ENCODE data around the gene KLF3. TPM values are rescaled to one million over a fixed set of nuclear protein-coding genes. Genes with fewer than 3 reads are reported as not detected.

The KLF3 gene
- total and polyA plus RNA-seq, 2 donors from 2014 or later = 9.3 to 87.7 TPM

DNA sequence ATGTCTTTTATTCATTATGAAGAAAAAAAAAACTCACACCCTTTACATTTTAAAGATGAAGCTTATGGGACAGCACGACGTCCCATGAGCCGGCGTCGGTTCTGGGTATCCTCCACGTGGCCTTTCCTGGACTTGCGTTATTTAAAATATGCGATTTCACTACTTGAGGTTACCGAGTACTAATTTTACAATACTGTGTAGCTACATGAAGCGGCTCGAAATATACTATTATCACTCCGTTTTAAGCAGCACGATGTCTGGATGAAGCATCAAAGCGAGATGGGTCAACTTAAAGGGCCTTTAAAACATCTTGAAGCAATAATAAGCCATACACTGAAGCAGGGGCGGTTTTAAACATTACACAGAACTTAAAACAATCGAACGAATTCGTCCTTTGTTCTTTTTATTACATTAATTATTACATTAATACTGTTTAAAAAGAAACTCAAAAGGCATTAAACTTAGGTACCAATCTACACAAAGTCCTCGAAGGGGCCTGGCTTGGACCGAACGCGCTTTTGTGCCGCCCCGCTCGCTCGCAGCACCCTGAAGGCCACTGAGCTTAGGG is 1.4 kb upstream of the KLF3 start:
- peak overlapping the region; percentile 43 to 64 (median 44) for H3K4me3 ChIP-seq (ENCODE audit: low read length in 3 of 3)
- intact Hi-C loops (cut with DNase I) = no loop called here
- H3K27ac ChIP-seq (ENCODE audit: low read depth in 2 of 2, low read length in 2 of 2) = peak overlapping the region; percentile 82 to 84
- H3K9me3 ChIP-seq (ENCODE audit: control insufficient read depth in 2 of 3, insufficient read depth in 1 of 3, low read length in 3 of 3) = no peaks in the 10 kb centered on the region
- H3K36me3 ChIP-seq (ENCODE audit: control insufficient read depth in 2 of 3, insufficient read depth in 3 of 3, low read length in 3 of 3) = no peaks in the 10 kb centered on the region
- peak overlapping the region in 2 of 3 donors; percentile 34 to 75 for H3K9ac ChIP-seq (ENCODE audit: low read length in 3 of 3)
- TF ChIP-seq, protein P1, sequence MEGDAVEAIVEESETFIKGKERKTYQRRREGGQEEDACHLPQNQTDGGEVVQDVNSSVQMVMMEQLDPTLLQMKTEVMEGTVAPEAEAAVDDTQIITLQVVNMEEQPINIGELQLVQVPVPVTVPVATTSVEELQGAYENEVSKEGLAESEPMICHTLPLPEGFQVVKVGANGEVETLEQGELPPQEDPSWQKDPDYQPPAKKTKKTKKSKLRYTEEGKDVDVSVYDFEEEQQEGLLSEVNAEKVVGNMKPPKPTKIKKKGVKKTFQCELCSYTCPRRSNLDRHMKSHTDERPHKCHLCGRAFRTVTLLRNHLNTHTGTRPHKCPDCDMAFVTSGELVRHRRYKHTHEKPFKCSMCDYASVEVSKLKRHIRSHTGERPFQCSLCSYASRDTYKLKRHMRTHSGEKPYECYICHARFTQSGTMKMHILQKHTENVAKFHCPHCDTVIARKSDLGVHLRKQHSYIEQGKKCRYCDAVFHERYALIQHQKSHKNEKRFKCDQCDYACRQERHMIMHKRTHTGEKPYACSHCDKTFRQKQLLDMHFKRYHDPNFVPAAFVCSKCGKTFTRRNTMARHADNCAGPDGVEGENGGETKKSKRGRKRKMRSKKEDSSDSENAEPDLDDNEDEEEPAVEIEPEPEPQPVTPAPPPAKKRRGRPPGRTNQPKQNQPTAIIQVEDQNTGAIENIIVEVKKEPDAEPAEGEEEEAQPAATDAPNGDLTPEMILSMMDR (IDR thresholded peaks at IDR 0.05; ENCODE audit: borderline replicate concordance, extremely low read depth, insufficient read depth) = no peak
- no peak for FAIRE-seq
- peak in 1 of 5 donors; percentile 55 for DNase-seq
- no peaks in the 10 kb centered on the region for H3K27me3 ChIP-seq (ENCODE audit: control insufficient read depth, insufficient read depth, low read length)
- H3K4me1 ChIP-seq (ENCODE audit: control insufficient read depth in 2 of 3, insufficient read depth in 2 of 3, low read depth in 1 of 3, low read length in 3 of 3) = peaks cover 2 to 15% (median 10%) of the 10 kb centered on the region in 3 donors

GRCh38 chr4:38663090-38663800 is 754 bp upstream of the KLF3 start:
- Histone ChIP-seq H3K9me3 (ENCODE audit: control insufficient read depth in 2 of 3, insufficient read depth in 1 of 3, low read length in 3 of 3) (no peaks in the 10 kb centered on the region), H3K4me1 (ENCODE audit: control insufficient read depth in 2 of 3, insufficient read depth in 2 of 3, low read depth in 1 of 3, low read length in 3 of 3) (peaks cover 2 to 18% (median 10%) of the 10 kb centered on the region in 3 donors), H3K9ac (ENCODE audit: low read length in 3 of 3) (peak overlapping the region; percentile 2 to 75 (median 34)), H3K36me3 (ENCODE audit: control insufficient read depth in 2 of 3, insufficient read depth in 3 of 3, low read length in 3 of 3) (no peaks in the 10 kb centered on the region), H3K4me3 (ENCODE audit: low read length in 3 of 3) (peak overlapping the region; percentile 43 to 64 (median 44)), H3K27ac (ENCODE audit: low read depth in 2 of 2, low read length in 2 of 2) (peak overlapping the region; percentile 82 to 84), H3K27me3 (ENCODE audit: control insufficient read depth, insufficient read depth, low read length) (no peaks in the 10 kb centered on the region)
- intact Hi-C loops (cut with DNase I) = no loop called here
- peak in 4 of 5 donors; percentile 75 to 90 (median 84) for DNase-seq
- TF ChIP-seq, protein P1 (IDR thresholded peaks at IDR 0.05; ENCODE audit: borderline replicate concordance, extremely low read depth, insufficient read depth) = no peak
- FAIRE-seq = no peak

DNA sequence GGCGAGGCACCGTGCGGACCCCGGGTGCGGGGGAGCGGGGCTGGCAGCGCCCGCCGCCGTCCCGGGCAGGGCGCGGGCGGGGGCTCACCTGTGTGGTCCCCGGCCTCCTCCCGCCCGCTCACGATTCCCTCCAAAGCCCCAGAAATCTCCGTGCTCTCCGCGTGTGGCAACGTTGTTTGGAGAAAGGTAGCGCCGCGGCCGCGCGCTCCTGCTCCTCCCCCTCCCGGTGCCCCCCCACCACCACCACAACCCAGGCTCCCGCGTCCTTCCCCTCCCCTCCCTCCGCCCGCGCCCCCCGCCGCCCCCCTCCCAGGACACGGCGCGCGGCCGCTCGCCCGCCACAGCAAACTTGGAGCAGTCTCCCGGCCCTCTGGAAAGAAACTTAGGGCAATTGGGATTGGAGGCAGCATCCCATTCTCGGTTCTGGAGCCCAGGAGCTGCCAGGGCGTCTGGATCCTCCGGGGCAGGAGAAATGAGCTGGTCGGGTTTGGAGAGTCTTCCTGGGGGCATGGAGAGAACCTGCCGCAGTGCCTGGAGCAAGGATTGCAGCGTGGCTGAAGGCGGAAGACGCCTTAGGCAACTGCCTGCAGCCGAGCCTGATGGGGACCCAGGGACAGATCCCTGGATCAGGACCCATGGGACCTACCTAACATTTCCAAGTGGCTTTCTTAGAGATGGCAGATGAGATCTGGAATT is 855 bp downstream of the KLF3 start:
- DNase-seq (peak; percentile 82 to 90 (median 88)), FAIRE-seq (no peak)
- intact Hi-C loops (cut with DNase I) = no loop called here
- TF ChIP-seq, protein P1 (IDR thresholded peaks at IDR 0.05; ENCODE audit: borderline replicate concordance, extremely low read depth, insufficient read depth) = no peak
- no peaks in the 10 kb centered on the region for H3K36me3 ChIP-seq (ENCODE audit: control insufficient read depth in 2 of 3, insufficient read depth in 3 of 3, low read length in 3 of 3)
- peaks cover 5 to 29% (median 13%) of the 10 kb centered on the region in 3 donors for H3K4me1 ChIP-seq (ENCODE audit: control insufficient read depth in 2 of 3, insufficient read depth in 2 of 3, low read depth in 1 of 3, low read length in 3 of 3)
- H3K9me3 ChIP-seq (ENCODE audit: control insufficient read depth in 2 of 3, insufficient read depth in 1 of 3, low read length in 3 of 3) = no peaks in the 10 kb centered on the region
- peak overlapping the region; percentile 81 to 87 (median 84) for H3K4me3 ChIP-seq (ENCODE audit: low read length in 3 of 3)
- H3K9ac ChIP-seq (ENCODE audit: low read length in 3 of 3) = peak overlapping the region; percentile 75 to 83 (median 81)
- H3K27ac ChIP-seq (ENCODE audit: low read depth in 2 of 2, low read length in 2 of 2) = peak overlapping the region; percentile 95 to 97
- no peaks in the 10 kb centered on the region for H3K27me3 ChIP-seq (ENCODE audit: control insufficient read depth, insufficient read depth, low read length)

Data from kidney (tissue), 14 donors.